Activated T-helper 2 cell treated with anti-CD3 and anti-CD28 coated beads, Interferon-gamma antibody, Interleukin-2, Interleukin-4, amounts not matched to agents 10 μg/mL and 5 μg/mL and 100 μg/mL, durations not matched to agents 14 hours and 24 hours and 36 hours (primary cell): ENCODE measurements around the gene DMAC2. TPM values are rescaled to one million over a fixed set of nuclear protein-coding genes. Genes with fewer than 3 reads are reported as not detected.
A peak's percentile ranks its signal among the peaks of the same experiment; 100 is the strongest.
"Not testable (repeated sequence)": the region's sequence is repeated elsewhere in the genome, so short reads cannot be mapped to it uniquely, and the experiment has no call there.

Experiments used
- DNase-seq: peaks from one replicate; pipeline ENCODE4 v3.0.0; 2021; ENCODE audit warnings: low spot score
- H3K27ac Mint-ChIP-seq: one replicate; pipeline ENCODE4 v1.8.0; 2021; ENCODE audit warnings: mixed read lengths
- H3K27me3 Mint-ChIP-seq: one replicate; pipeline ENCODE4 v1.8.0; 2021; ENCODE audit warnings: low read depth, mixed read lengths
- H3K36me3 Mint-ChIP-seq: one replicate; pipeline ENCODE4 v1.8.0; 2021; ENCODE audit warnings: low read depth, mixed read lengths
- H3K4me1 Mint-ChIP-seq: one replicate; pipeline ENCODE4 v1.8.0; 2021; ENCODE audit warnings: low read depth, mixed read lengths
- H3K4me3 Mint-ChIP-seq: one replicate; pipeline ENCODE4 v1.8.0; 2021; ENCODE audit warnings: low read depth, mild to moderate bottlenecking, moderate library complexity, mixed read lengths
- H3K9me3 Mint-ChIP-seq: one replicate; pipeline ENCODE4 v1.8.0; 2021; ENCODE audit warnings: mixed read lengths
- intact Hi-C: fragments of 100-400 bp; cut with micrococcal nuclease; formaldehyde crosslinking; loops from one replicate; pipeline ENCODE4 v1.15.1; 2023
- total RNA-seq: library from RNA; stranded (reverse); gene quantifications from 2 replicates; pipeline ENCODE4 v1.2.3, GENCODE V29; 2022

The DMAC2 gene
- total RNA-seq, 1 donor from 2014 or later: 58.3 TPM

GRCh38 chr19:41411100-41411967, 28.4 kb downstream of the DMAC2 start:
- Mint-ChIP-seq H3K9me3 (no peaks in the 10 kb centered on the region), H3K36me3 (peaks cover 7% of the 10 kb centered on the region), H3K4me1 (peaks cover 7% of the 10 kb centered on the region)

GRCh38 chr19:41410336-41411054, 29.2 kb downstream of the DMAC2 start:
- DNase-seq: no peak
- H3K9me3 Mint-ChIP-seq: no peaks in the 10 kb centered on the region
- no peaks in the 10 kb centered on the region for H3K27me3 Mint-ChIP-seq
- peaks cover 7% of the 10 kb centered on the region for H3K4me1 Mint-ChIP-seq
- no peak overlapping the region for H3K27ac Mint-ChIP-seq
- peaks cover 5% of the 10 kb centered on the region for H3K36me3 Mint-ChIP-seq
- intact Hi-C loops: no loop called here
- no peak overlapping the region for H3K4me3 Mint-ChIP-seq

More at GRCh38 chr19:41411100-41411967, 28.4 kb downstream of the DMAC2 start:
- intact Hi-C loops: no loop called here
- no peak for DNase-seq
- Mint-ChIP-seq H3K27me3 (no peaks in the 10 kb centered on the region), H3K4me3 (no peak overlapping the region), H3K27ac (no peak overlapping the region)

- no peaks in the 10 kb centered on the region for H3K27me3 Mint-ChIP-seq
- no peak overlapping the region for H3K27ac Mint-ChIP-seq
- H3K4me1 Mint-ChIP-seq: peaks cover 7% of the 10 kb centered on the region
Observed at GRCh38 chr19:41409288-41409687, 30.4 kb downstream of the DMAC2 start.

GRCh38 chr19:41408846-41409245, 30.9 kb downstream of the DMAC2 start:
- DNase-seq, H3K36me3 Mint-ChIP-seq, H3K9me3 Mint-ChIP-seq, H3K4me1 Mint-ChIP-seq, intact Hi-C loops, H3K27ac Mint-ChIP-seq, H3K4me3 Mint-ChIP-seq, H3K27me3 Mint-ChIP-seq: not testable (repeated sequence)

More at GRCh38 chr19:41409288-41409687, 30.4 kb downstream of the DMAC2 start:
- no peaks in the 10 kb centered on the region for H3K9me3 Mint-ChIP-seq
- no peak for DNase-seq
- H3K4me3 Mint-ChIP-seq: no peak overlapping the region
- intact Hi-C loops: no loop called here
- peaks cover 5% of the 10 kb centered on the region for H3K36me3 Mint-ChIP-seq

GRCh38 chr19:41408256-41408655, 31.5 kb downstream of the DMAC2 start:
- peaks cover 3% of the 10 kb centered on the region for H3K36me3 Mint-ChIP-seq
- no peaks in the 10 kb centered on the region for H3K27me3 Mint-ChIP-seq
- H3K27ac Mint-ChIP-seq: no peak overlapping the region
- H3K9me3 Mint-ChIP-seq: no peaks in the 10 kb centered on the region
- no peak overlapping the region for H3K4me3 Mint-ChIP-seq
- intact Hi-C loops: no loop called here
- no peak for DNase-seq
- peaks cover 7% of the 10 kb centered on the region for H3K4me1 Mint-ChIP-seq

GRCh38 chr19:41407271-41407670, 32.4 kb downstream of the DMAC2 start:
- H3K27ac Mint-ChIP-seq: no peak overlapping the region
- H3K36me3 Mint-ChIP-seq: peaks cover 3% of the 10 kb centered on the region
- H3K4me3 Mint-ChIP-seq: no peak overlapping the region
- intact Hi-C loops: no loop called here
- H3K4me1 Mint-ChIP-seq: peaks cover 7% of the 10 kb centered on the region
- H3K9me3 Mint-ChIP-seq: no peaks in the 10 kb centered on the region
- DNase-seq: no peak
- H3K27me3 Mint-ChIP-seq: no peaks in the 10 kb centered on the region

- intact Hi-C loops: no loop called here
- no peak for DNase-seq
- Mint-ChIP-seq H3K36me3 (peaks cover 3% of the 10 kb centered on the region), H3K4me3 (no peak overlapping the region), H3K27ac (no peak overlapping the region), H3K4me1 (peaks cover 7% of the 10 kb centered on the region), H3K27me3 (no peaks in the 10 kb centered on the region), H3K9me3 (no peaks in the 10 kb centered on the region)
Observed at GRCh38 chr19:41405776-41406175, 33.9 kb downstream of the DMAC2 start.

GRCh38 chr19:41403181-41403970, 36.3 kb downstream of the DMAC2 start:
- Mint-ChIP-seq H3K27me3 (no peaks in the 10 kb centered on the region), H3K4me3 (no peak overlapping the region), H3K36me3 (peaks cover 3% of the 10 kb centered on the region), H3K4me1 (peaks cover 10% of the 10 kb centered on the region), H3K27ac (no peak overlapping the region), H3K9me3 (no peaks in the 10 kb centered on the region)
- no peak for DNase-seq
- intact Hi-C loops: no loop called here

- H3K36me3 Mint-ChIP-seq: peaks cover 3% of the 10 kb centered on the region
- H3K4me1 Mint-ChIP-seq: peaks cover 15% of the 10 kb centered on the region
- H3K4me3 Mint-ChIP-seq: no peak overlapping the region
- intact Hi-C loops: no loop called here
- no peaks in the 10 kb centered on the region for H3K9me3 Mint-ChIP-seq
- H3K27me3 Mint-ChIP-seq: no peaks in the 10 kb centered on the region
- no peak overlapping the region for H3K27ac Mint-ChIP-seq
- DNase-seq: no peak
Observed at GRCh38 chr19:41402010-41402409, 37.7 kb downstream of the DMAC2 start.

GRCh38 chr19:41401483-41401882, 38.2 kb downstream of the DMAC2 start:
- H3K9me3 Mint-ChIP-seq: no peaks in the 10 kb centered on the region
- H3K27ac Mint-ChIP-seq: no peak overlapping the region
- DNase-seq: no peak
- intact Hi-C loops: no loop called here
- peaks cover 16% of the 10 kb centered on the region for H3K4me1 Mint-ChIP-seq
- H3K27me3 Mint-ChIP-seq: no peaks in the 10 kb centered on the region
- H3K36me3 Mint-ChIP-seq: peaks cover 3% of the 10 kb centered on the region
- no peak overlapping the region for H3K4me3 Mint-ChIP-seq

- intact Hi-C loops: no loop called here
- no peaks in the 10 kb centered on the region for H3K27me3 Mint-ChIP-seq
- DNase-seq: no peak
- peaks cover 11% of the 10 kb centered on the region for H3K36me3 Mint-ChIP-seq
- peaks cover 26% of the 10 kb centered on the region for H3K4me1 Mint-ChIP-seq
- no peak overlapping the region for H3K27ac Mint-ChIP-seq
- peak overlapping the region; percentile 69 for H3K4me3 Mint-ChIP-seq
- no peaks in the 10 kb centered on the region for H3K9me3 Mint-ChIP-seq
Observed at GRCh38 chr19:41399525-41399924, 40.2 kb downstream of the DMAC2 start.

- Mint-ChIP-seq H3K4me1 (peaks cover 26% of the 10 kb centered on the region), H3K4me3 (peak overlapping the region; percentile 95), H3K9me3 (no peaks in the 10 kb centered on the region), H3K36me3 (peaks cover 11% of the 10 kb centered on the region), H3K27me3 (no peaks in the 10 kb centered on the region), H3K27ac (no peak overlapping the region)
- intact Hi-C loops: no loop called here
- DNase-seq: no peak
Observed at GRCh38 chr19:41399091-41399490, 40.6 kb downstream of the DMAC2 start.
